Heart left ventricle (tissue), 16 donors: Measurements from ENCODE around the gene TDRD9. TPM values are rescaled to one million over a fixed set of nuclear protein-coding genes. Genes with fewer than 3 reads are reported as not detected.
A peak's percentile ranks its signal among the peaks of the same experiment; 100 is the strongest.

Experiments used
- ATAC-seq, 4 donors: fragments of 200-7000 bp; cut with Tn5 transposase; one replicate each; pipeline ENCODE4 v1.9.1; 2020 to 2022; ENCODE audit warnings: moderate library complexity in 4 of 4, mild to moderate bottlenecking in 3 of 4, moderate number of reproducible peaks in 1 of 4
- DNase-seq, 5 donors: peaks; one replicate each; pipeline ENCODE4 v3.0.0-alpha.2; 2020
- H3K27ac ChIP-seq, 12 donors: fragments of 200-600 bp; sonication (generic) in 4 of 12; one replicate each; pipeline versions ENCODE4 v1.5.0 to v1.8.0; 2016 to 2022; ENCODE audit warnings: mild to moderate bottlenecking in 2 of 12
- H3K27me3 ChIP-seq, 9 donors: fragments of 200-600 bp; sonication (generic) in 2 of 9; one replicate each; pipeline versions ENCODE4 v1.5.1 to v1.8.0; 2016 to 2022; ENCODE audit warnings: mild to moderate bottlenecking in 3 of 9
- H3K36me3 ChIP-seq, 9 donors: fragments of 200-600 bp; sonication (generic) in 2 of 9; one replicate each; pipeline versions ENCODE4 v1.5.0 to v1.8.0; 2018 to 2022; ENCODE audit warnings: mild to moderate bottlenecking in 2 of 9
- H3K4me1 ChIP-seq, 12 donors: fragments of 200-600 bp; sonication (generic) in 4 of 12; one replicate each; pipeline versions ENCODE4 v1.5.0 to v1.8.0; 2016 to 2022; ENCODE audit warnings: mild to moderate bottlenecking in 3 of 12
- H3K4me3 ChIP-seq, 12 donors: fragments of 200-600 bp; sonication (generic) in 4 of 12; one replicate each; pipeline versions ENCODE4 v1.5.0 to v1.8.0; 2017 to 2022; ENCODE audit warnings: mild to moderate bottlenecking in 9 of 12, moderate library complexity in 4 of 12
- H3K9me3 ChIP-seq, 12 donors: fragments of 200-600 bp; sonication (generic) in 4 of 12; one replicate each; pipeline versions ENCODE4 v1.5.0 to v1.8.0; 2016 to 2022; ENCODE audit warnings: mild to moderate bottlenecking in 1 of 12
- CTCF ChIP-seq, 12 donors: fragments of 200-600 bp; sonication (generic) in 4 of 12; IDR thresholded peaks; one replicate each; pipeline versions ENCODE4 v1.5.0 to v1.8.0; 2018 to 2022; ENCODE audit warnings: antibody characterized with exemption in 12 of 12, mild to moderate bottlenecking in 5 of 12
- POLR2A ChIP-seq, 2 donors: fragments of 450-650 bp; IDR thresholded peaks; one replicate each; pipeline ENCODE4 v1.6.1; 2017; ENCODE audit warnings: antibody characterized with exemption in 2 of 2, mild to moderate bottlenecking in 2 of 2, moderate library complexity in 2 of 2
- WGBS, 4 donors: extraction: QIAGEN DNeasy Blood & Tissue Kit in 2 of 4; methylation state at CpG; one replicate each; pipeline versions ENCODE4 v1.1.5 to v1.1.7; 2013 to 2018; 5-methylcytosine and 5-hydroxymethylcytosine counted together
- intact Hi-C, 10 donors: fragments of 100-400 bp; cut with DNase I; formaldehyde crosslinking; loops; one replicate each; pipeline versions ENCODE4 v1.11.1 to v1.14.2; 2022
- polyA plus RNA-seq, 2 donors: library from polyadenylated mRNA; stranded (reverse); fragments of 200-250 nt; gene quantifications; one replicate each; pipeline ENCODE4 v1.2.3, GENCODE V29; 2013
- total RNA-seq, 9 donors: library from RNA; depleted of rRNA in 2 of 9; stranded (reverse); fragments of >200 nt in 2 of 9; fragmentation: NEBNext Ultra II Directional in 3 of 9; extraction: Animal tissue kit (Norgen Biotek cat#: 25700) in 3 of 9; gene quantifications; one replicate each; pipeline versions ENCODE4 v1.1.0 to v1.2.4, GENCODE V29; 2016 to 2023
- donor health status: ischemic (EF 13 %, LVEDD 7.1; RV severe dilation, severe dysfunction).
- donor health status: healthy with polysubstance abuse.
- donor health status: DM: no; HTN: yes; CAD: no.
- donor health status: DM: no; HTN: no; CAD: no.
- donor health status: ischemic (EF 25% LVEDD 6.9; RV normal size, moderate dysfunction).
- donor health status: ischemic (EF 25% LVEDD 5.7; RV mildly dilated, moderate dysfunction).
- donor health status: healthy.
- donor health status: DM: yes; HTN: yes; CAD: no.
- donor health status: ischemic (EF 35%, LVEDD 5.7; RV mildly dilated, moderate dysfunction).
- donor health status: nonischemic (EF 11% LVEDD 7.7; RV severe dilation, severe dysfunction).
- donor health status: DM: yes; HTN: yes; CAD: no.
- donor health status: PGD.
- donor health status: ischemic (EF 29% LVEDD 5.4; RV normal size, mild dysfunction).
- donor health status: nonischemic (EF 23%, LVEDD 6.1; RV moderate dilation, normal function).

TDRD9 gene
- total and polyA plus RNA-seq, 11 donors: 1.1 to 9.6 (median 2.1) TPM

GRCh38 chr14:103882503-103883262 is 45.6 kb upstream of the TDRD9 start:
- WGBS, 4 donors: 67 to 77% (median 73%) methylated on average over 15 to 20 of the region's 20 CpGs
- no peak for TF ChIP-seq POLR2A (IDR thresholded peaks at IDR 0.05)
- TF ChIP-seq CTCF (IDR thresholded peaks at IDR 0.05): no peak

GRCh38 chr14:103883263-103883523 is 45.1 kb upstream of the TDRD9 start:
- H3K9me3 ChIP-seq: no peaks in the 10 kb centered on the region
- H3K36me3 ChIP-seq: no peaks in the 10 kb centered on the region
- TF ChIP-seq POLR2A (IDR thresholded peaks at IDR 0.05) (no peak), CTCF (IDR thresholded peaks at IDR 0.05) (no peak)
- peak in 1 of 5 donors; percentile 1 for DNase-seq
- H3K4me1 ChIP-seq: peaks cover 10 to 48% (median 38%) of the 10 kb centered on the region in 12 donors
- 73 to 93% (median 80%) methylated on average over 3 of the region's 3 CpGs for WGBS, 4 donors
- H3K27ac ChIP-seq: no peak overlapping the region
- intact Hi-C loops: no loop called here
- no peak for ATAC-seq
- no peak overlapping the region for H3K4me3 ChIP-seq
- peaks cover 0 to 7% (median 0%) of the 10 kb centered on the region in 9 donors for H3K27me3 ChIP-seq

More at GRCh38 chr14:103882503-103883262, 45.6 kb upstream of the TDRD9 start:
- Histone ChIP-seq H3K4me1 (peaks cover 10 to 48% (median 38%) of the 10 kb centered on the region in 12 donors), H3K9me3 (no peaks in the 10 kb centered on the region), H3K4me3 (no peak overlapping the region), H3K27me3 (peaks cover 0 to 7% (median 0%) of the 10 kb centered on the region in 9 donors), H3K36me3 (no peaks in the 10 kb centered on the region), H3K27ac (peak overlapping the region in 8 of 12 donors; percentile 74 to 95 (median 82))
- DNase-seq: peak in 1 of 5 donors; percentile 39
- ATAC-seq: no peak
- intact Hi-C loops: no loop called here

GRCh38 chr14:103884854-103885253 is 43.4 kb upstream of the TDRD9 start:
- Histone ChIP-seq H3K27me3 (peaks cover 0 to under 1% (median 0%) of the 10 kb centered on the region in 9 donors), H3K27ac (no peak overlapping the region), H3K9me3 (no peaks in the 10 kb centered on the region), H3K4me3 (no peak overlapping the region), H3K4me1 (peaks cover 10 to 44% (median 33%) of the 10 kb centered on the region in 12 donors), H3K36me3 (no peaks in the 10 kb centered on the region)
- intact Hi-C loops: no loop called here
- 87 to 97% (median 92%) methylated on average over 9 of the region's 9 CpGs for WGBS, 4 donors
- ATAC-seq: no peak
- TF ChIP-seq POLR2A (IDR thresholded peaks at IDR 0.05) (no peak), CTCF (IDR thresholded peaks at IDR 0.05) (no peak)
- peak in 1 of 5 donors; percentile 0 for DNase-seq

- WGBS, 4 donors: 57 to 91% (median 88%) methylated on average over 4 to 14 of the region's 14 CpGs
- no peak for TF ChIP-seq POLR2A (IDR thresholded peaks at IDR 0.05)
- no peak for TF ChIP-seq CTCF (IDR thresholded peaks at IDR 0.05)
- Histone ChIP-seq H3K27ac (no peak overlapping the region), H3K4me1 (peaks cover 8 to 43% (median 29%) of the 10 kb centered on the region in 12 donors), H3K9me3 (no peaks in the 10 kb centered on the region), H3K27me3 (no peaks in the 10 kb centered on the region), H3K4me3 (no peak overlapping the region), H3K36me3 (no peaks in the 10 kb centered on the region)
- DNase-seq: peak in 1 of 5 donors; percentile 15
- intact Hi-C loops: no loop called here
- no peak for ATAC-seq
Observed at GRCh38 chr14:103885509-103885932, 42.7 kb upstream of the TDRD9 start.
